Measurements from ENCODE around the gene LRRN2. TPM values are rescaled to one million over a fixed set of nuclear protein-coding genes. Genes with fewer than 3 reads are reported as not detected.

LRRN2 gene
- total and polyA plus RNA-seq, 2 of the 8 experiments (the other 6 are each of a cell fraction or from before 2014, with no cell fraction given): 1.8 to 2.3 TPM

DNA sequence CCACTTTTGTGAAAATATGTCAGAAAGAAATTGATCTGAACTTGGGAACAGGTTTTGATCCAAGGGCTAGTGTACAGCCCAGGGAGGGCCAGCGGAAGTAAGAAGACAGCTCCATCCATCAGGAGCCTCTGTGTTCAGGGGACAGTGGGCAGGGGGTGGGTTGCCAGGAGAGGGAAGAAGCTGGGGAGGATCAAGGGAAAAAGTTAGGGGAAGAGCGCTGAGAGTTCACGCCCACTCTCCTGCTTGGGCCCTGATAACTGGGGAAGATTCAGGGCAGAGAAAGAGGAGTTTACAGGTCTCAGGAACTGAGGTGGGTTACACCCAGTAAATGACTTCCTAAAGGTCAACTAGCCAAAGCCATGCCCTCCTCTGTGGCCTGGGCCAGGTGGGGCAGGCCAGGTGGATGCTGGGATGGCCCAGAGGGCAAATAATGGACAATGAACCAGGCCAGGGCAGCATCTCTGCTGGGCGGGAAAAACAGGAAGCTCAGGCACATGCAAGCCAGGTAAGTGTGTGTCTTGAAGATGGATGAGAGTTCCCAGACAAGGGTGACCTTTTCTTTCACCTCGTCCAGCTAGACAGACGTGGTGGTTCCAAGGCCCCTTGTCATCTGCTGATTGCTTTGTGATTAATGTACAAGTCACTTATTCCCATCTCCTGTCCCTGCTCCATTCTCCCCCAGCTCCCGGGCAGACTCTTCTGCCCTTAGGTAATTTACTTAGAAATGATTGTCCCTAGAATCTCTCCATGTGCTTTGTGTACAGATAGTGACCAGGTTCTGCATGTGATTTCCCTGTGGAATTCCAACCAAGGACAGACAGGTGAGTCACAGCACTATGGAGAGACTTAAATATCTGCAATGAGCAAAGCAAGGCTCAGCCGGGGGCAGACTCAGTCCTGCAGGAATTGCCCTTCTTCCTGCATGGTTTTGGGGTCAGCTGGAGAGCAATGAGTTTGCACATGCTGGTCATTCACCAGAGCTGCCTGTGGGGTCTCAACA lies 112.3 kb downstream of the LRRN2 start:
- CTCF ChIA-PET (ENCODE audit: partially characterized antibody): interaction anchor here (0.8 to 28.0 kb wide), 18 partner anchors 6 to 488 kb away, joined by 3 to 397 read pairs (median 4); no protein-coding TSS in a partner anchor
- no peak for FAIRE-seq
- no peak for TF ChIP-seq EGR1 (IDR thresholded peaks at IDR 0.05; ENCODE audit: borderline replicate concordance, low read depth, low read length)
- TF ChIP-seq FOSL1 (IDR thresholded peaks at IDR 0.05; ENCODE audit: insufficient read depth, low read depth, low read length): no peak
- no peak for TF ChIP-seq SUZ12 (IDR thresholded peaks at IDR 0.05; ENCODE audit: low read length)
- TF ChIP-seq USF2 (IDR thresholded peaks at IDR 0.05; ENCODE audit: low read length): no peak
- TF ChIP-seq JUND (IDR thresholded peaks at IDR 0.05; ENCODE audit: low read length): no peak
- no peak for TF ChIP-seq RXRA (IDR thresholded peaks at IDR 0.05; ENCODE audit: insufficient read depth, low read depth, low read length)
- TF ChIP-seq, protein P1, sequence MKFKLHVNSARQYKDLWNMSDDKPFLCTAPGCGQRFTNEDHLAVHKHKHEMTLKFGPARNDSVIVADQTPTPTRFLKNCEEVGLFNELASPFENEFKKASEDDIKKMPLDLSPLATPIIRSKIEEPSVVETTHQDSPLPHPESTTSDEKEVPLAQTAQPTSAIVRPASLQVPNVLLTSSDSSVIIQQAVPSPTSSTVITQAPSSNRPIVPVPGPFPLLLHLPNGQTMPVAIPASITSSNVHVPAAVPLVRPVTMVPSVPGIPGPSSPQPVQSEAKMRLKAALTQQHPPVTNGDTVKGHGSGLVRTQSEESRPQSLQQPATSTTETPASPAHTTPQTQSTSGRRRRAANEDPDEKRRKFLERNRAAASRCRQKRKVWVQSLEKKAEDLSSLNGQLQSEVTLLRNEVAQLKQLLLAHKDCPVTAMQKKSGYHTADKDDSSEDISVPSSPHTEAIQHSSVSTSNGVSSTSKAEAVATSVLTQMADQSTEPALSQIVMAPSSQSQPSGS (IDR thresholded peaks at IDR 0.05; ENCODE audit: low read length): no peak

More for the DNA sequence above, 112.3 kb downstream of the LRRN2 start:
- H3K4me1 ChIP-seq (replicated peaks in 1 of 4; ENCODE audit: control insufficient read depth in 3 of 4, insufficient read depth in 4 of 4, low read length in 3 of 4): peaks cover 21 to 44% (median 38%) of the 10 kb centered on the region in 4 experiments
- H3K9ac ChIP-seq (replicated peaks in 1 of 4; ENCODE audit: extremely low read depth in 1 of 4, low read depth in 3 of 4, low read length in 3 of 4): no peak overlapping the region
- no peak overlapping the region for H4K8ac ChIP-seq (ENCODE audit: extremely low read depth, insufficient read depth, low read length)
- no peaks in the 10 kb centered on the region for H3K23me2 ChIP-seq (ENCODE audit: low read depth, low read length)
- peaks cover 0 to 12% (median 3%) of the 10 kb centered on the region in 4 experiments; a peak in 3 of 7 replicates for H3K27me3 ChIP-seq (replicated peaks in 1 of 4; ENCODE audit: control insufficient read depth in 3 of 4, extremely low read depth in 1 of 4, insufficient read depth in 3 of 4, low read length in 3 of 4)
- peak overlapping the region; percentile 7; the same call in 1 of the 2 replicates for H3K18ac ChIP-seq (ENCODE audit: extremely low read depth, low read length)
- WGBS, 2 experiments (ENCODE audit: extremely low coverage in 1 of 2, insufficient coverage in 1 of 2, insufficient read length in 1 of 2, insufficient replicate concordance in 2 of 2, low coverage in 1 of 2, low lambda C conversion rate in 2 of 2, missing lambda C conversion rate in 1 of 2): 75% methylated on average over 8 of the region's 8 CpGs; no CpG with 5 or more reads in 1 of the 2 experiments
- DNase-seq (ENCODE audit: low read depth in 1 of 2, low spot score in 2 of 2): no peak
- H4K20me1 ChIP-seq (replicated peaks in 1 of 2; ENCODE audit: control insufficient read depth in 1 of 2, insufficient read depth in 2 of 2, low read length in 2 of 2): peaks cover 0 to 4% of the 10 kb centered on the region in 2 experiments
- H2BK120ac ChIP-seq (replicated peaks; ENCODE audit: low read depth, low read length): peak overlapping the region; percentile 62
- H3K4ac ChIP-seq (replicated peaks; ENCODE audit: insufficient read length, low read depth, low read length): peak overlapping the region; percentile 19
- H2BK12ac ChIP-seq (ENCODE audit: low read depth, low read length): peak overlapping the region; percentile 45
- peak overlapping the region; percentile 84; the same call in 1 of the 2 replicates for H2BK20ac ChIP-seq (ENCODE audit: low read length)
- no peak overlapping the region for H3K27ac ChIP-seq (ENCODE audit: low read depth, low read length)
- peak overlapping the region; percentile 87 for H2AK5ac ChIP-seq (ENCODE audit: low read depth, low read length)
- no peak overlapping the region for H4K5ac ChIP-seq (ENCODE audit: insufficient read length, low read depth, low read length)
- H3K9me3 ChIP-seq (ENCODE audit: insufficient read depth in 2 of 2, low read depth in 1 of 2, low read length in 1 of 2): no peaks in the 10 kb centered on the region
- H3K79me2 ChIP-seq (ENCODE audit: control insufficient read depth in 1 of 2, insufficient read depth in 2 of 2, low read length in 2 of 2): no peaks in the 10 kb centered on the region
- H2BK5ac ChIP-seq (ENCODE audit: low read depth, low read length): peak overlapping the region; percentile 35; the same call in 1 of the 2 replicates
- POLR2A ChIA-PET (ENCODE audit: partially characterized antibody): interaction anchor here (1.3 to 2.2 kb wide), 5 partner anchors 13 to 191 kb away, joined by 3 to 9 read pairs (median 5); partner anchors contain the start of genes LRRN2 and MDM4
- H3K14ac ChIP-seq (ENCODE audit: insufficient read length): no peak overlapping the region
- no peak overlapping the region for H2AFZ ChIP-seq (ENCODE audit: low read length)
- H2BK15ac ChIP-seq (ENCODE audit: low read length): peak overlapping the region; percentile 83
- peak overlapping the region in 1 of 4 experiments; percentile 30; a peak in 1 of 8 replicates for H3K4me3 ChIP-seq (ENCODE audit: extremely low read depth in 1 of 4, insufficient read depth in 2 of 4, low read depth in 3 of 4, low read length in 4 of 4)
- no peak overlapping the region for H3K56ac ChIP-seq (replicated peaks; ENCODE audit: insufficient read length, low read depth, low read length)
- H3K79me1 ChIP-seq (ENCODE audit: low read depth, low read length): no peaks in the 10 kb centered on the region
- H3K36me3 ChIP-seq (ENCODE audit: control insufficient read depth in 2 of 4, insufficient read depth in 4 of 4, low read length in 3 of 4): no peaks in the 10 kb centered on the region
- H3K4me2 ChIP-seq (ENCODE audit: insufficient read depth in 1 of 2, low read depth in 2 of 2, low read length in 2 of 2): peak overlapping the region; percentile 49 to 55; a peak in 1 of 4 replicates
- H3K23ac ChIP-seq (ENCODE audit: insufficient read length): peak overlapping the region; percentile 10
- H4K91ac ChIP-seq (replicated peaks; ENCODE audit: insufficient read length, low read length): peak overlapping the region; percentile 75
